Lower lobe of right lung (tissue), 2 donors: ENCODE measurements around the gene RAE1. TPM values are rescaled to one million over a fixed set of nuclear protein-coding genes. Genes with fewer than 3 reads are reported as not detected.
"Not testable (repeated sequence)": the region's sequence is repeated elsewhere in the genome, so short reads cannot be mapped to it uniquely, and the experiment has no call there.

Source experiments
- ATAC-seq, 2 donors: fragments of 200-7000 bp; cut with Tn5 transposase; one replicate each; pipeline ENCODE4 v1.9.1; 2020 to 2022; ENCODE audit warnings: mild to moderate bottlenecking in 2 of 2, moderate library complexity in 2 of 2
- DNase-seq: peaks from one replicate; pipeline ENCODE4 v3.0.0-alpha.2; 2020
- H3K27ac ChIP-seq: fragments of 200-600 bp; one replicate; pipeline ENCODE4 v1.8.0; 2022
- H3K27me3 ChIP-seq: fragments of 200-600 bp; one replicate; pipeline ENCODE4 v1.8.0; 2022; ENCODE audit warnings: low read depth
- H3K36me3 ChIP-seq: fragments of 200-600 bp; one replicate; pipeline ENCODE4 v1.8.0; 2022; ENCODE audit warnings: mild to moderate bottlenecking
- H3K4me1 ChIP-seq: fragments of 200-600 bp; one replicate; pipeline ENCODE4 v1.8.0; 2022
- H3K4me3 ChIP-seq: fragments of 200-600 bp; one replicate; pipeline ENCODE4 v1.8.0; 2022; ENCODE audit warnings: mild to moderate bottlenecking
- H3K9me3 ChIP-seq: fragments of 200-600 bp; one replicate; pipeline ENCODE4 v1.8.0; 2022
- intact Hi-C: fragments of 100-400 bp; cut with DNase I; formaldehyde crosslinking; loops from one replicate; pipeline ENCODE4 v1.11.0; 2022
- total RNA-seq: library from RNA; stranded (reverse); fragmentation: NEBNext Ultra II Directional; extraction: Animal tissue kit (Norgen Biotek cat#: 25700); gene quantifications from one replicate; pipeline ENCODE4 v1.2.1, GENCODE V29; 2021
- TF ChIP-seq, protein P1 (sequence below): fragments of 200-600 bp; IDR thresholded peaks from one replicate; pipeline ENCODE4 v1.8.0; 2022; ENCODE audit warnings: antibody characterized with exemption, mild to moderate bottlenecking
- donor health status: DM: no; HTN: yes; CAD: no; lungs with severe emphysema.

RAE1 gene
- total RNA-seq, 1 donor from 2014 or later: 20.6 TPM

DNA sequence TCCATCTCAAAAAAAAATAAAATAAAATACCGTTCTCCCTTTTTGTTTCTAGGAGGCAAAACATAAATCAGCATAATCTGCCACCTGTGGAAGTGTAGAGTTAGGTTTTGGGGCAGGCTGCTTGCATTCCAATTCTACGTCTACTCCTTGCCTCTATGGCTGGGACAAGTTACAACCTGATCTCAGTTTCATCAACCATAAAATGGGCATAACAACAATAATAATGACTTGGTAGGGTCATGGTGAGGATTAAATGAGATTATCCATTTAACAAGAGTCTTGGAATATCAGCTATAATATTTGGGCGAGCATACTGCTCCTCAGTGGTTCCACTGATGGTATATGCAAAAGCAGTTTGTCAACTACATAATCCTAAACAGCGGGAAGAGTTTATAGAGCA, 3.7 kb upstream of the RAE1 start:
- no peak for ATAC-seq
- H3K36me3 ChIP-seq: no peaks in the 10 kb centered on the region
- intact Hi-C loops: no loop called here
- TF ChIP-seq, protein P1, sequence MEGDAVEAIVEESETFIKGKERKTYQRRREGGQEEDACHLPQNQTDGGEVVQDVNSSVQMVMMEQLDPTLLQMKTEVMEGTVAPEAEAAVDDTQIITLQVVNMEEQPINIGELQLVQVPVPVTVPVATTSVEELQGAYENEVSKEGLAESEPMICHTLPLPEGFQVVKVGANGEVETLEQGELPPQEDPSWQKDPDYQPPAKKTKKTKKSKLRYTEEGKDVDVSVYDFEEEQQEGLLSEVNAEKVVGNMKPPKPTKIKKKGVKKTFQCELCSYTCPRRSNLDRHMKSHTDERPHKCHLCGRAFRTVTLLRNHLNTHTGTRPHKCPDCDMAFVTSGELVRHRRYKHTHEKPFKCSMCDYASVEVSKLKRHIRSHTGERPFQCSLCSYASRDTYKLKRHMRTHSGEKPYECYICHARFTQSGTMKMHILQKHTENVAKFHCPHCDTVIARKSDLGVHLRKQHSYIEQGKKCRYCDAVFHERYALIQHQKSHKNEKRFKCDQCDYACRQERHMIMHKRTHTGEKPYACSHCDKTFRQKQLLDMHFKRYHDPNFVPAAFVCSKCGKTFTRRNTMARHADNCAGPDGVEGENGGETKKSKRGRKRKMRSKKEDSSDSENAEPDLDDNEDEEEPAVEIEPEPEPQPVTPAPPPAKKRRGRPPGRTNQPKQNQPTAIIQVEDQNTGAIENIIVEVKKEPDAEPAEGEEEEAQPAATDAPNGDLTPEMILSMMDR: no peak
- no peaks in the 10 kb centered on the region for H3K9me3 ChIP-seq
- H3K4me1 ChIP-seq: peaks cover 8% of the 10 kb centered on the region
- no peak for DNase-seq
- H3K27ac ChIP-seq: no peak overlapping the region
- no peak overlapping the region for H3K4me3 ChIP-seq
- no peaks in the 10 kb centered on the region for H3K27me3 ChIP-seq

DNA sequence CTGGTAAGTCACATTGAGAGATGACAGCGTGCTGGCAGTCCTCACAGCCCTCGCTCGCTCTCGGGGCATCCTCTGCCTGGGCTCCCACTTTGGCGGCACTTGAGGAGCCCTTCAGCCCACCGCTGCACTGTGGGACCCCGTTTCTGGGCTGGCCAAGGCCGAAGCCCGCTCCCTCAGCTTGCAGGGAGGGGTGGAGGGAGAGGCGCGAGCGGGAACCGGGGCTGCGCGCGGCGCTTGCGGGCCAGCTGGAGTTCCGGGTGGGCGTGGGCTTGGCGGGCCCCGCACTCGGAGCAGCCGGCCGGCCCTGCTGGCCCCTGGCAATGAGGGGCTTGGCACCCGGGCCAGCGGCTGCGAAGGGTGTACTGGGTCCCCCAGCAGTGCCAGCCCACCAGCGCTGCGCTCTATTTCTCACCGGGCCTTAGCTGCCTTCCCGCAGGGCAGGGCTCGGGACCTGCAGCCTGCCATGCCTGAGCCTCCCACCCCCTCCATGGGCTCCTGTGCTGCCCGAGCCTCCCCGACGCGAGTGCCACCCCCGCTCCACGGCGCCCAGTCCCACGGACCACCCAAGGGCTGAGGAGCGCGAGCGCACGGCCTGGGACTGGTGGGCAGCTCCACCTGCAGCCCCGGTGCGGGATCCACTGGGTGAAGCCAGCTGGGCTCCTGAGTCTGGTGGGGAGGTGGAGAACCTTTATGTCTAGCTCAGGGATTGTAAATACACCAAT, 2.7 kb upstream of the RAE1 start:
- H3K9me3 ChIP-seq, H3K36me3 ChIP-seq, H3K4me3 ChIP-seq, DNase-seq, H3K27me3 ChIP-seq, H3K27ac ChIP-seq, ATAC-seq, intact Hi-C loops: not testable (repeated sequence)
- peaks cover 12% of the 10 kb centered on the region for H3K4me1 ChIP-seq

DNA sequence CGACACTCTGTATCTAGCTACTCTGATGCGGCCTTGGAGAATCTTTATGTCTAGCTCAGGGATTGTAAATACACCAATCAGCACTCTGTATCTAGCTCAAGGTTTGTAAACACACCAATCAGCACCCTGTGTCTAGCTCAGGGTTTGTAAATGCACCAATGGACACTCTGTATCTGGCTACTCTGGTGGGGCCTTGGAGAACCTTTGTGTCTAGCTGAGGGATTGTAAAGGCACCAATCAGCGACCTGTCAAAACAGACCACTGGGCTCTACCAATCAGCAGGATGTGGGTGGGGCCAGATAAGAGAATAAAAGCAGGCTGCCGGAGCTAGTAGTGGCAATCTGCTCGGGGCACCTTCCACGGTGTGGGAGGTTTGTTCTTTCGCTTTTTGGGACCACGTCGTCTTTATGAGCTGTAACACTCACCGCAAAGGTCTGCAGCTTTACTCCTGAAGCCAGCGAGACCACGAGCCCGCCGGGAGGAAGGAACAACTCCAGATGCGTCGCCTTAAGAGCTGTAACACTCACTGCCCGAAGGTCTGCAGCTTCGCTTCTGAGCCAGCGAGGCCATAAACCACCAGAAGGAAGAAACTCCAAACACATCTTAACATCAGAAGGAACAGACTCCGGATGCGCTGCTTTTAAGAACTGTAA, 2.0 kb upstream of the RAE1 start:
- H3K9me3 ChIP-seq, intact Hi-C loops, H3K4me3 ChIP-seq, ATAC-seq, H3K27ac ChIP-seq, H3K36me3 ChIP-seq, DNase-seq, H3K27me3 ChIP-seq: not testable (repeated sequence)
- H3K4me1 ChIP-seq: peaks cover 12% of the 10 kb centered on the region

DNA sequence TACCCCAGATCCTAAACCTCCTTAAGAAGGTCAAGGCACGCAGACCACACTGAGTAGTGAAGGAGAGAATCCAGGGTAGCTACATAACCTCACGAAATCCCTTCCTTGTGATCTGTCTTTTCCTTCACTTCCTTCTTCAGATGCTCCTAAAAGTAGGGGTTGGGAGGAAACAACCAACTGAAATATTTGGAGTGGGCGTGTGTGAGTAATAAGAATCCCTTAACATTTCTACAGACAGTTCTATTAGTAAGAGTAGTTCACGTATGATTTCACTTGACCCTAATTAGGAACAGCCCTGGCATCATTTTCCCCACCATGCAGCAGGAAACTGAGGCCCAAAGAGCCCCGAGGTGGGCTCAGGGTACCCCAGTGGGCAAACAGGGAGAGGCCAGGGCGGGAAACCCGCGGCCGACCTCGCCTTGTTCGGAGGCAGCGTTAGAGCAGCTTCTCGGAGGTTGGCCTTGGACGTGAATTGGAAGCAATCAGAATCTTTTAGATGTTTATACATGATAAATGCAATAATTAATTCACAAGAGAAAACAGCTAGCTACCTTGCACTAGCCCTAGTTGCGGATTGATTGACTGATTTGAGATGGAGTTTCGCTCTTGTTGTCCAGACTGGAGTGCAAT, 859 bp upstream of the RAE1 start:
- Histone ChIP-seq H3K4me3 (no peak overlapping the region), H3K9me3 (no peaks in the 10 kb centered on the region), H3K4me1 (peaks cover 12% of the 10 kb centered on the region), H3K36me3 (no peaks in the 10 kb centered on the region), H3K27ac (no peak overlapping the region), H3K27me3 (no peaks in the 10 kb centered on the region)
- TF ChIP-seq, protein P1: no peak
- DNase-seq (no peak), ATAC-seq (no peak)
- intact Hi-C loops: no loop called here

DNA sequence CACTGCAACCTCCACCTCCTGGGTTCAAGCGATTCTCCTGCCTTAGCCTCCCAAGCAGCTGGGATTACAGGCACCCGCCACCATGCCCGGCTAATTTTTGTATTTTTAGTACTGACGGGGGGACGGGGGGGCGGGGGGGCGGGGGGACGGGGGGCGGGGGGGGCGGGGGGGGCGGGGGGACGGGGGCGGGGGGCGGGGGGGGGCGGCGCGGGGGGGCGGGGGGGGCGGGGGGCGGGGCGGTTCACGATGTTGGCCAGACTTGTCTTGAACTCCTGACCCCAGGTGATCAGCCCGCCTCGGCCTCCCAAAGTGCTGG, 371 bp upstream of the RAE1 start:
- ATAC-seq, H3K27me3 ChIP-seq, intact Hi-C loops, H3K36me3 ChIP-seq, DNase-seq, H3K9me3 ChIP-seq: not testable (repeated sequence)
- H3K4me3 ChIP-seq: peak overlapping the region; percentile 98
- H3K27ac ChIP-seq: peak overlapping the region; percentile 91
- H3K4me1 ChIP-seq: peaks cover 12% of the 10 kb centered on the region

DNA sequence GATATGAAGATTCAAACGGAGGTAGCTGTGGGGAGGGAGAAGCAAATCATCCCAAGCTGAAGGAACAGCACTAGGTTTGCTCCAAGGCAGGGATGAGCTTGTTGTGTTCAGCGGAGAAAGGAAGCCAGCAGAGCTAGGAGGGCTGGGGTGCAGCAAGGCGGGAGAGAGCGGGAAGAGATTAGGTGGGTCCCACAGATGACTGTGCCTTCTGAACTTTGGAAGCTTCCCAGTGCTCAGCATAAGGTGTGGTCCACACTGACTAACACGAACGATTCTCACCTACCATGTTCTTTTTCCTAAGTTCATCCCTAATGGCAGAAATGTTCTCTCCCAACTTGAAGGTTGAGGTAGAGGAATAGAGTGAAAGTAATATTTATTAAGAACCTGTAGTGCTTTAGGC, 1.2 kb downstream of the RAE1 start:
- Histone ChIP-seq H3K9me3 (no peaks in the 10 kb centered on the region), H3K36me3 (no peaks in the 10 kb centered on the region), H3K27me3 (no peaks in the 10 kb centered on the region), H3K4me3 (peak overlapping the region; percentile 98), H3K27ac (no peak overlapping the region), H3K4me1 (peaks cover 12% of the 10 kb centered on the region)
- ATAC-seq: no peak
- intact Hi-C loops: no loop called here
- TF ChIP-seq, protein P1: no peak
- no peak for DNase-seq

DNA sequence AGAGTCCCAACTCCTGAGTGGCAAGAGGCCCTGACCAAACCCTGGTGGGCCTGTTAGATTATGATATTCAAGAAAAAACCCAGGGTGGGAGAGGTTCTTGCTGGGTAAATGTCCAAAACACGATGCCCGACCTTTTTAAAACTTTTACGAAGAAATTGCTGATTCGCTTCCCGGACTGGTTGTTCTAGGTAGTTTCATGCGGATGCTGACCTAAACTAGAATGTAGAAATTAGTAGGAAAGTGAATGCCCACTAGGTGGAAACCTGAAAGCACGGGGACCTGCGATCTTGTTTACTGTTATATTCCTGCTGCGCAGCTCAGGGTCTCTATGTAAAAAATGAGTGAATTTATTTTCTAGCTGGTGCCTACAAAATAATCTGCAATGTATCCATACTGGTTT, 2.3 kb downstream of the RAE1 start:
- ATAC-seq: no peak
- no peak overlapping the region for H3K4me3 ChIP-seq
- no peaks in the 10 kb centered on the region for H3K9me3 ChIP-seq
- H3K36me3 ChIP-seq: no peaks in the 10 kb centered on the region
- intact Hi-C loops: no loop called here
- TF ChIP-seq, protein P1: no peak
- no peak for DNase-seq
- H3K27me3 ChIP-seq: no peaks in the 10 kb centered on the region
- peaks cover 12% of the 10 kb centered on the region for H3K4me1 ChIP-seq
- no peak overlapping the region for H3K27ac ChIP-seq
